ENCODE results near the gene FLNB.
"Not testable (repeated sequence)": the region's sequence is repeated elsewhere in the genome, so short reads cannot be mapped to it uniquely, and the experiment has no call there.

FLNB gene

DNA sequence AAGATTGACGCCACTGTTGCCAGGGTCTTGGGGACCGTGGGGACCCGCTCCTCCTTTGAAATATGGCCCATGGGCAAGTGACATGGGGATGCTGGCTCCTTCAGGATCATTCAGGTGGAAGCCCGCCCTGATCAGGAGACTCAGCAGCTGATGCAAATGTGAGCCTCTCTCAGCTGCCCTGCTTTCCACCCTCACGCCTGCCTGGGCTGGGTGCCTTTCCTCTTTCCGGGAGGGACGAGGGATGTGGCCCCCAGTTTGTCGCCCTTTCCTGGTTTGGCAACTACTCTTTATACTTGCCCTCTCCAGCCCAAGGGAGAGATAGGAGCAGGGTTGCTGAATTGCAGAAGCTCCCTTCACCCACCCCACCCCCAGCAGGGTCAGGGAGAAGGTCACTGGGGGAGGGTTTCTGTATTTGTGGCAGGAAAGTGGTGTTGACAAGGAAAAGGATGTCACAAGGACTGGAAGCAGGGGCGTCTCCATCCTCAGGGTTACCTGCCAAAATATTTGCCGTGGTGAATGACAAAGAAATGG is 180.8 kb downstream of the FLNB start:
- DNase-seq, result no peak

DNA sequence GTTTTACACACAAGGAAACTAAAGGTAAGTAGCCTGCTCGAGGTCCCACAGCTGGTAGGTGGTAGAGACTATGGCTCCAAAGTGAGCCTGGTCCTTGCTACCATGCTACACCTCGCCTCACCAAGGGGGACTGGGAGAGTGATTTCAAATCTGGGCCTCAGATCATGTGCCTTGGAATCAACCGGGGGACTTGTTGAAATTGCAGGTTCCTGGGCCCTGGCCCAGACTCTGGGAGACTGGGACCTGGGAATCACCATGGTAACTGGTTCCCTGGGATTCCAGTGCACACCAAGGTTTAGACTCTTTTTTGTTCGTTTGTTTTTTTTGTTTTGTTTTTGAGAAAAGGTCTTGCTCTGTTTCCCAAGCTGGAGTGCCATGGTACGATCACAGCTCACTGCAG is 181.5 kb downstream of the FLNB start:
- DNase-seq, result no peak

DNA sequence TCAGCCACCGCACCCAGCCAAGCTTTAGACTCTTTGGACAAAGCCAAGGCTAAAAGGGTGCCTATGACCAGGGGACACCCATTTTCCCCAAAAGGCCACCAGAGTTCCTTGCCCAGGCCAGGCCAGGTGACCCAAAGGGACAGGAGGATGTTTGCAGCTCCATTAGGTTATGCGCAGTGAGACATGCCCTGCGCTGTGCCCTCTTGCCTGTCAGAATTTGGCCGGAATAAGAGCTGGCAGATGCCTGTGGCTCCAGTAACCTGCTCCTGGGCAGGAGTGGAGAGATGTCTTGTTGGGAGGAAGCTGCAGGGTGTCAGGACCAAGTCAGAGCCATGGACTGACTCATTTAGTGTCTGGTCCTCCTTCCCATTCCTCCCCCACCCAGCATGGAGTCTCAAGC is 182.1 kb downstream of the FLNB start:
- no peak for DNase-seq

DNA sequence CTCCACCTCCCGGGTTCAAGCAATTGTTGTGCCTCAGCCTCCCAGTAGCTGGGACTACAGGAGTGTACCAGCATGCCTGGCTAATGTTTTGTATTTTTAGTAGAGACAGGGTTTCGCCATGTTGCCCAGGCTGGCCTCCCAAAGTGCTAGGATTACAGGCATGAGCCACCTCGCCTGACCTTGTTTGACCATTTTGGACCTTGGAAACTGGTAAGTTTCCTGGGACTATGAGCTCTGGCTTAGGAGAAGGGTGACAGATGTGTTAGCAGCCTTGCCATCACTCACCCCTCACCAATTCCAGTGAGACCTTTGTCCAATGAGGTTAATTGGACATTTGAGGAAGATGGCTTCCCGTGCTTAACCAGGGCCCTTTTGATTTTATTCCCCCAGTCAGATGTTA is 182.7 kb downstream of the FLNB start:
- DNase-seq, result no peak

DNA sequence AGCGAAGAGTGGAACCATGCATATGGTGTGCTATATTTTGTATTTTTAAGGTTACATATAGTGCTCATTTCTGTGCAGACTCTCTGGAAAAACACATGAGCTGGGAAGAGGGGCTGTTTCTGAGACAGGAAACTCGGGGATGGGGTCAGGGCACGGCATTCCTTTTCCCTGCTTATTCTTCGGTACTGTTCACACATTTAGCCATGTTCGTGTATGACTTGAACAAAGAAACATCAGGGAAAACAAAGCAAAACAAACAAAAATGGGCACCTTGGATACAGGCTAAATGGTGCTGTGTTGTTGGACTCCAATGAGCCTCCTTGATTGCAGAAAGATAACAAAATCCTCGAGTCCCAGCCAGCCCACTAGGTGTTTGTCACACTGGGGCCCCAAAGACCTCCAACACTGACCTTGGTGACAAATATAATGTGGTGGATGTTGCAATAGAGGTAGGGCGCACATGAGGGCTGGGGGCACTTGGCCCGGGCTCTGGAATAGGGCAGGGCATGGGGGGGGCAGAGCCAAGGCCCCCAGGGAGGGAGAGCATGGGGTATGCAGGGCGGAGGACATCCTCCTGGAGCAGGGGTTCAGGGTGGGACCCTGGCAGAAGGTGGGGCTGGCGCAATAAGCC is 183.3 kb downstream of the FLNB start:
- no peak for DNase-seq

DNA sequence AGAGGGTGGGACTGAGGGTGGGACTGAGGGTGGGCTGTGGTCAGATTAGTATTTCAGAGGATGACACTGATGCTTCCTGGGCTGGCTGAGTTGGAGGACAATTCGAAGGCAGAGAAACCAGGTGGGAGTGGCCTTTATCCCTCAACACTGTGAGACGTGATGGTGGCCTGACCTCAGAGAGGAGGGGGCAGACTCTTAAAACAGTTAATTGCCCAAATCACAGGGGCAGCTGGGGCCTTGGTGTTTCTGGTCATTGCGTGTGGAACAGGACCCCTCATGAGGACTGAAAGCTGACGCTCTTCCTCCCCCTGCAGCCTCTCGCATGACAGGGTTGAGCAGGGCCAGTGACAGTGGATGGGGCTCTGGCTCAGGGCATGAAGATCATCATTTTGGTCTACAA is 183.8 kb downstream of the FLNB start:
- DNase-seq, result no peak

DNA sequence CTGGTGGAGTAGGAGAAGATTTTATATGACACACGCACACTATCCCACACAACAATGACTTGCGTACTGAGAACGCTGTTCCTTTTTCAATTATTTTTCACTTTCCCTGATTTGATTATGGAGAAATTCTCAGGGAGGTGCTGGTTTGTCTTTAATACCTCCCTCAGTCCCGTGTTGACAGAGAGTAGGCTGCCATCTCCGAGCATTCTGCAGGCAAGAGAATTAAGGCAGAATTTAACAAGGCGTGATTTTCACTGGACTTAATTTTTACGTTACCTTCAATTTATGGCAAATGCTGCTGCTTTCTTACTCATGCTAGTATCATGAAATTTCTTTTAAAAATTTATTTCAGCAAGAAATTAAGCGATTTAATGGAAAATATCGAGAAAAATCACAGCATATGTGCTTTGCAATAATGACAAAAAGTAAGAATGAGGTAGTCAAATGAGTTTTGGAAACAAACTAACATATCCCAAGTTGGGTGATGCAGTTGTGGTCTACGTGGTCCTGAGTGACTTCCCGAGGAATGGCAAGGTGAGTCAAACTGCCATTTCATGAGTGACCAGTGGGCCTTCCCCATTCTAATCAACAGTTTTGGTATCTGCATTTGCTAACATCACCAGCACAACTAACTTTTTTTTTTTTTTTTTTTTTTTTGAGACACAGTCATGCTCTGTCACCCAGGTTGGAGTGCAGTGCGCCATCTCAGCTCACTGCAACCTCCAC is 185.6 kb downstream of the FLNB start:
- no peak for DNase-seq

DNA sequence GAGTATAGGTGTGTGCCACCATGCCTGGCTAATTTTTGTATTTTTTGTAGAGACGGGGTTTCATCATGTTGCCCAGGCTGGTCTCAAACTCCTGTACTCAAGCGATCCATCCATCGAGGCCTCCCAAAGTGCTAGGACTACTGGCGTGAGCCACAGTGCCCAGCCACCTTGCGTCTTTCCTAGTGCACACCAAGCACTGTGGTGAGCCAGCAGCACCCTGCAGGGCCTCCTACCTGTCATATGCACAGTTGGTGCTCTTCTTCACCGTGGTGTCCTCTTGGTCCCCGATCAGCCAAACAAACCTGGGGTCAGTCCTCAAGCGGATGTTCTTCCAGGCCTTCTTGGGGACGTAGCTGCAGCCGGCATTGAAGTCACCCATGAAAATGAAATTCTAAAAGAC is 189.4 kb downstream of the FLNB start:
- no peak for DNase-seq

DNA sequence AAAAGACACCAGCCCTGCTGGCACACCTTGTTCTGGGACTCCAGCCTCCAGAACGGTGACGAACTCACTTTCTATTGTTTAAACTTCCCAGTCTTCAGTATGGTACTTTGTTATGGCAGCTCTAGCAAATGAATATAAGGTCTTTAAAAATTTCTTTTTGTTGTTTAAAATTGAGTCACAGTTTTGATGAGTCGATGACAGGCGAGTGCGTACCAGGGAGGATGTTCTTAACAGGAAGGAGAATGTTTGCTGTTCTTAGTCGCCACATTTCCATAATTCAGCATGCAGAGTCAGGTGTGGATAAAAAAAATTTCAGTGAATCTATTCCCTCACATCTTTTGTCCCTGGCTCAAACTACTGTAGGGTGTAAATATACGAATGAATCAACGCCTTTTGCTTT is 190.1 kb downstream of the FLNB start:
- DNase-seq, result no peak

DNA sequence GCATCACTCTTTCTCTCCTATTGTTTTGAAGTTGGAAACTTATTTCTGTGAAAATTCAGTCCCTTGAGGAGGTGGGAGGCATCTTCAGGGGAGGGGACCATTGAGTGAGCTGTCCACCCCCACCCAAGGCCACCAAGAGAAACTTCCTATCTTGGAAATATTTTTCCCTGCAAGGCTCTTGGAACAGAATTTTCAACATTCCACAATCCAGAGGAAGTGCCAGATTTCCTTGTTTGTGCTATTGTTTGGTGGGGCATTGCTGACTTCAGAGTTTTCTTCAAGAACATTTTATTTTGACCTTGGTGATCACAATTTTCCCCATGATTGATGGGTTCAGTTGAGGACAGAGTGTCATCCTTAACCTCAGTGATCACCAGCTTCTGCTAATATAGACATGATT is 190.6 kb downstream of the FLNB start:
- no peak for DNase-seq

DNA sequence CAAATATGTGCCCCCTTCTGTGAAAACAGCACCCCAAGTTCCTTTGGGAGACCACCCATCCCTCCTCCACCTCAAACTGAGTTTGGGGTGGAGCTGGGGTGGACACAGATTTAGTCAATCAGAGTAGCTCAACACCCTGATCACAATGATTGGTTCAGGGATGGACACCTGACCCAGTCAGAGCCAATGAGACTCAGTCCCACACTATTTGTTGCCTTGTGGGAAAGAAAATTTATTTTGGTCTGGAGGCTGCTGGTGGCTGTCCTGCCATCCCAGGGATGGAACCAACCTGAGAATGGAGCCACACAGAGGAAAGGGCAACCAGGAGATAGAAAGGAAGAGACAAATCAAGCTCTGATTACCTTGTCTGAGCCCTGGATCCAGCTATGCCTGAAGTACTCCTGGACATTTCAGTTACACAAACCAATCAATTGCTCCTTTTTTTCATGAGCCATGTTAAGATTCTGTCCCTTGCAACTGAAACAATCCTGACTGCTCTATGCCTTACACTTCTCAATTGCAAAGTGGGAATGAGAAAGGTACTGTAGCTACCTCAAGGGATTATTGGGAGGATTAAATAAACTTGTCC is 192.0 kb downstream of the FLNB start:
- no peak for DNase-seq

DNA sequence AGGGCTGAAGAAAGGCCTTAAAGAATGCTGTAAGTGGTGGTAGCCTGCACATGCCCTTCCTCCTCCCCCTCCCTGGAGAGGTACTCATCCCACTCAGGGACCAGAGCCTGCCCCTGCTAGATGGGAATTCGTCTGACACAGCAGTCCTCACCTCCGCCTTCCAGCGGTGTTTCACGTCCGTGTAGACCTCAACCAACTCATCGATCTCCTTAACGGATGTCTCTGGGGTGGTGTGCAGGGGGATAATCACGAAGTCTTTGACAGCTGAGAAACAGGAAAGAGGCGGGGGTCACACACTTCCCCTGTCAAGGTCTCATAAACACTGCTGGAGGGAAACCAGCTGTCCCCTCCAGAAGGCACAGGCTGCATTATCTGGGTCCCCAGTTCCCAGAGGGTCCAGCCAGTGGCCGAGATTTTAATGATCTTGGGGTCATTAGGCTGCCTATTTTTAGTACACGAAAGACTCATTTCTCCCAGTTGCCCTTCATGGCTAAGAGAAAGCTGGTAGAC is 192.7 kb downstream of the FLNB start:
- no peak for DNase-seq

DNA sequence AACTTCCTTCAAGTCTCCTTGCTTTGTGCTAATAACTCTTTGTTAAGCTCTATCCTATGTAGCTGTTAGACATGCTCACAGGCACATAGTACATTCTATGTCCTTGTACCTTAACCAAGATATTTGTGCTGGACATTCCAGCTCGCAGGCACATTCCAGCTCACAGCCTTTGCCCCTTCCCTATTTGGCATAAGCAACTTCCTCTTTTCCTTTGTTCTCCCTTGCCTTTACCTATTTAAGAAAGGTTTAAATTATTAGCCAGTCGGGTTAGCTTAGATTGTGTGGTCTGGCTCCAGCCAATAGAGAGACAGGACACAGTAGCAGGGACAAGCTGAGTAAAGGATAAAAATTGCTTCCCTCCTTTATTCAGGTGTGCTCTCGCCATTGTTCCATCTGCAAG is 193.2 kb downstream of the FLNB start:
- DNase-seq, result not testable (repeated sequence)

DNA sequence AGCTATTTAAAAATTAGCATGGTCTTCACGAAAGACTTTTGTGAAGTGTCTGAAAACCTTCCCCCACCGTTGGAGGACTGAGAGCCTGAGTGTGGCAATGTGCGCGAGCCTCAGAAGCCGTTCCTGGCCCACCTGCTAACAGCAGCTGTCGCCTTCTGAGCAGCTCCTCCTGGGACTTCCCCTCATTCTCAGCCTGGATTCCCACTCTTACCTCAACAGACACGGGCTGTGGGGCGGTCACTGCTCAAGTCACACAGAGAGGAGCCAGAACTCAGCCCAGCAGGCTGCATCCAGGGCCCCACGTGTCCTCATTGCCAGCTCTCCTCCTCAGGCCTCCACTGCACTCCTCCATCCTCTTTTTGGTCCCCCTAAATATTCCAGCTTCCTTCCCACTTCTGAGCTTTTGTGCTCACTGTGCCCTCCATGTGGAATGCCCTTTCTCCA is 194.7 kb downstream of the FLNB start:
- no peak for DNase-seq

DNA sequence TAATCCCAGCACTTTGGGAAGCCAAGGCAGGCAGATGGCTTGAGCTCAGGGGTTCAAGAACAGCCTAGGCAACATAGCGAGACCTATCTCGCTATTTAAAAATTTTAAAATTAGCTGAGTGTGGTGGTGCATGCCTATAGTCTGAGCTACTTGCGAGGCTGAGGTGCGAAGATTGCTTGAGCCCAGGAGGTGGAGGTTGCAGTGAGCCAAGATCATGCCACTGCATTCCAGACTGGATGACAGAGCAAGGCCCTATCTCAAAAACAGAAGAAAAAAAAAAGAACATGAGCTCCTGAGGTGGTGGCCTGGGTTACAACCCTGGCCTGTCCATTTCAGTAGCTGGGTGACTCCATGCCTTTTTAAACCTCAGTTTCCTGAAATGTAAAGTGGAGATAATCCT is 195.3 kb downstream of the FLNB start:
- no peak for DNase-seq

DNA sequence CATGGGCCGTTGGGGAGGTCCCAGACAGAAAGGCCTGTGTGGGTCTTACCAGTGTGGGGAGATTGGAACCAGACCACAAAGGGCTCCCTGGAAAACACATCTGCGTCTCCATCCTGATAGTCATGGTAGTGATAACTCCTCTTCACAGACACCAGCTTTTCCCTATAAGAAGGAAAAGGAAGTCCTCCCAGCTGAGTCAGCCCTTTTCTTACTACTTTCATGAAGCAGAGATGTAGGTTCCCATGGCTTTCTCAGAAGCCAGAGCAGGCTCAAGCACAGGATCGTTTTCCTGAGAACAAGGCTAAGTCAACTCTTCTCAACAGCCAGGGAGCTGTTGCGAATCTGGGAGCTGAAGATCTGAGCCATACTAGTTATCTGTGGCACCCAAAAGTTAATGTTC is 196.5 kb downstream of the FLNB start:
- DNase-seq, result no peak

DNA sequence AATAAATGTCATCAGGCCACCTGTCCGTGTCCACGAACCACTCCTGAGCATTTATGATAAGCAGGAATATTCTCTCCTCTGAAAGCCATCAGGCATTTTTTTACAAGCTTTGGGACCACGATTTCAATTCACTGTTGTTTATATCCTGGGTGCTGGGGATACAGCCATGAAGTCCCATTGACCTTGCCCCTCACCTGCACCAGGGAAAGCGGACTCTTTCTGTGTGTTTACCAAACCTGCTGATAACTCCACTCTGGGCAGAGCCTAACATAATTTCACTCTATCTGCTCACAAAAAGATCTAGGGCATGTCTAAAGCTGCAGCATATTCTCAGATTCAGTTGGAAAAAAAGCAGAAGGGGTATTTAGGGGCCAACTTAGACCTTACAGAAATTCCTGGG is 197.8 kb downstream of the FLNB start:
- no peak for DNase-seq

DNA sequence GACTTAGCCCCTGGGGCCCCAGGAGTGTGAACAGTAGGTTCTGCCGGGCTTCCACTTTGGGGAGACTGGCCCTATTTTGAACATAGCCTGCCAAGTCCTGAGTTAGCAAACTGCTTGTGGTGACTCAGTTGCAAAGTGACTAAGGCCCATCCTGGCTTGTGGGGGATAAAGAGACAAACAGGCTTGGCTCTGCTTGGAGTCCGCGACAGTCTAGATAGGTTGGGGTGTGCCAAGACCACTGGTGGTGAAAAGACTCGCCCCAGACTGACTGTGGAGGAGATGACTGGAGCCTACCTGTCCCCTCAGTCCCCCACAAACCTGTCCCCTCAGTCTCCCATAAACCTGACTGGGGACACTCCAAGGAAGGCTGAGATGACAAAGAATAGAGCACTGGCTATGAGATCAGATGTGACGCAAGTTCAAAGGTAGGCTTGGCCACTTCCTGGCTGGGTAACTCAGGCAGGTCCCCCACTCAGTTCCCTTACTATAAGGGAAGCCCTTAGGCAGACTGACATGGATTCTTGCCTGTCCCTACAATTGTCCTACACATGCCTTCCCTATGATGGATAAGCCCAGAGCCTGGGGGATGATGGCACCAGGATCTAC is 198.3 kb downstream of the FLNB start:
- DNase-seq, result no peak

DNA sequence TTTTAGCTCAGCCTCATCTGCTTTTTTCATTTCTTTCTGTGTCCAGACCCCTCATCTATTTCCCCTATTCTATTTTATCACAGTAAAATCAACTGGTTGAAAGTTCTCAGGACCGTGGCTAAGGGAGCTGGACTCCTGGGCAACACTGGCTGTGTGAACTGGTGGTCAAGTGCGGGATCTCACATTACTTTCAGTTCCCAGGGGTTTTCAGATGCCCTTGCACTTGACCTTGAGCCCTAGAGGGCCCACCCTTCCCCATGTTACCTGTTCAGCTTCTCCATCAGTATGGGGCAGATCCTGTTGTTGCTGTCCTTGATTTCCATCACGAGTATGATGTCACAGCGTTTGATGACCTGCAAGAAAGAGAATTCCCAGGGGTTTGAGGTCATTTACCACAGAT is 199.7 kb downstream of the FLNB start:
- DNase-seq, result no peak

DNA sequence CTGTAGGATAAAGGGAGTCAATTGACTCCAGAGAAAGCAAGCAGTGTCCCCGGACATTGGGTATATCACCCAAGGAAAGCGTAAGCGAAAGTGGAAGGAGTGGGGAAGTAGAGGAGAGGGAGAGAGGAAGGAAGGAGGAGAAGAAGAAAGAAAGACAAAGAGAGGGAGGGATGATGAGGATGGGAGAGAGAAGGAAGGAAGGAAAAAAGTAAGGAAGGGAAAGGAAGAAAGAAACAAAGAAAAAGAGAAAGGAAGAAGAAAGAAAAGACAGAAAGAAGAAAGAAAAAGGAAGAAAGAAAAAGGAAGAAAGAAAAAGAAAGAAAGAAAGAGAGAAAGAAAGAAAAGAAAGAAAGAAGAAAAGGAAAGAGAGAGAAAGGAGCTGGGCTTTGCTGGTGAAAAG is 201.7 kb downstream of the FLNB start:
- DNase-seq, result no peak

DNA sequence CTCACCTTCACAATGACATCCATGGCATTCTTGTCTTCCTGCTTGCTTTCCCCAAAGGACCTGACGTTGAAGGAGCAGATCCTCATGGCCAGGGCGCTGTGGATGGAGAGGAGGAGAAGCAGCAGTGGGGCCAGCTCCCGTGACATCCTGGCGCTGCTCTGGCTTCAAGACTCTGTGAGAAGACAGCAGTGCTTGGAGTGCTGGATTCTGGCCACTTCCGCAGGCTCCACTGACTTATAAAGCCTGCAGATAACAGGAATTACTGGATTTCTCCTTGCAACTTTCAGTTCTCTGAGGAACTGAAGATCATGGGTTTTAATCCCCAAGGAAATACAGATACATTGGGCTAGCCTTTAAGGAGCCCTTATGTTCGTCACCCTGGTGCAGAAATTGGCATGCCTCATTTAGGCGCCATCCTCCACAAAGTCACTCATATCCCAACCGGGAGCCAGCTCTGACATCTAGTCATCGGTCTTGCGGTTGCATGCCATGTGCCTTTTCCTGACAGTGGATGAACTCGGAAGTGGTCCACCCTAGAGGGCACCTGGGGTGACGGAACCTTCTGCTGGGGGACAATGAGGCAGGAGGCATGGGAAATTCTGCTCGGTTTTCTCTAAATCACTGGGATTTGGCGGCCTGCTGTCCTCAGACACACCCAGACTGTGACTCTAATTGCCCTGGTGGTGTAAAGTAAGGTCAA is 202.7 kb downstream of the FLNB start, which contains the start of gene DNASE1L3:
Gene DNASE1L3 (minus strand): TSS at position 212 of the 700 bp plus-strand sequence. CDS start 66 bp downstream, at position 146.
- no peak for DNase-seq

DNA sequence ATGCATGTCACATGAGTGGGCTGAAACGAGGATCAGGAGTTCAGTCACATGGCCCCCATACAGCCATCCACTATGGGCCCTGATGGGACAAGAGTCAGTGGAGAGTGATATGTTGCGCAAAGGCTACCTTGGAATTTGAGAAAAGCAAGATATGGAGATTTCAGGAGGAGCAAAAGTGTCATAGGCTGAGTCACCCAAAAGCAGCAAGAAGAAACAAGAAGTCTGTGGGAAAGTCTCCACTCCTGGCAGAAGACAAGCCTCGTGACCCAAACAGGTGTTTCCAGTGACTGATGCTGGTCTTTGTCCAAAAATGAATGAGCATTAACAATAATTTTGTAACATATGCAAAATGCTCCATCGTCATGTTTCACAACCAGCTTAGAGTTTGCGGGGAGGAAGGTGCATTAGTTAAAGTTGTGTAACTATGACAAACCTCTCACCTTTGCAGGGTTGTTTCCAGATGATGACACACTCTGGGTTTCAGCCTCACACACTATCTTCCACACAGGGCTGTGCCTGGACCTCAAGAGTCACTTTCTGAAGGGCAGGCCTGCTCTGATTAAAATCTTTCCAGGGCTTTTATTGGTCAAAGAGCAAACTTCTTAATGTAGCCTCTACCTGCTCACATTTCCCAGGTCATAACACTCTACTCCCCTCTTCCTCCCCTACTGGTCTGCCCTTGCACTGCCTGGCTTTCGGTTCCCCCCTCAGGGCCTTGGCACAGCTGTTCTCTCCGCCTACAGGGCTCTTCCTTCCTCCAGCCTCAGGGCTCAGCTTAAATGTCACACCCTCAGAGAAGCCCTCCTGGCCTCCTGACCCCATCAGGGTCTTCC is 206.5 kb downstream of the FLNB start:
- peak; percentile 28 for DNase-seq
